ENCODE results near the gene TRPM3.

TRPM3 gene

GRCh38 chr9:70639853-70640814 lies 481.3 kb downstream of the TRPM3 start:
- DNase-seq = peak; percentile 74

GRCh38 chr9:70635790-70636189 lies 485.6 kb downstream of the TRPM3 start:
- no peak for DNase-seq

GRCh38 chr9:70634696-70635095 lies 486.7 kb downstream of the TRPM3 start:
- no peak for DNase-seq

GRCh38 chr9:70630971-70631370 lies 490.4 kb downstream of the TRPM3 start:
- DNase-seq = no peak

GRCh38 chr9:70629080-70629685 lies 492.2 kb downstream of the TRPM3 start:
- peak; percentile 32 for DNase-seq

GRCh38 chr9:70625078-70625477 lies 496.3 kb downstream of the TRPM3 start:
- no peak for DNase-seq

DNA sequence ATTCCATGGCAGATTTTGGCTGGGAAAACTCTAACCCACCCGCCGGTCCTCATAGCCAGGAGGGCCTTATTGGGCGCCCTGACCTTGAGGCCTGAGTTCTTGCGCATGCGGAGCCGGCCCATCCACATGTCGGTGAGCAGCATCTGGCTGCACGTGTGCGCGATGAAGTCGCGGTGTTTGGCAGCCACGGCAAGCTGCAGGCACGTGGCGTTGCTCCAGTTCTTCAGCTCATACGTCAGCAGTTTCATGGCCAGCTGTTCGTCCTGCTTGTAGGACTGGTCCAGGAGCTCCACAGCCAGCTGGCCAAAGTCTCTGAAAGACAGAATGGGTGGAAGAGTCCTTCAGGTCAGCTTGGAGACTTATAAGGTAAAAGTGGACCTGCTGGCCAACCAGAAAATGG lies 502.6 kb downstream of the TRPM3 start:
- no peak for DNase-seq

DNA sequence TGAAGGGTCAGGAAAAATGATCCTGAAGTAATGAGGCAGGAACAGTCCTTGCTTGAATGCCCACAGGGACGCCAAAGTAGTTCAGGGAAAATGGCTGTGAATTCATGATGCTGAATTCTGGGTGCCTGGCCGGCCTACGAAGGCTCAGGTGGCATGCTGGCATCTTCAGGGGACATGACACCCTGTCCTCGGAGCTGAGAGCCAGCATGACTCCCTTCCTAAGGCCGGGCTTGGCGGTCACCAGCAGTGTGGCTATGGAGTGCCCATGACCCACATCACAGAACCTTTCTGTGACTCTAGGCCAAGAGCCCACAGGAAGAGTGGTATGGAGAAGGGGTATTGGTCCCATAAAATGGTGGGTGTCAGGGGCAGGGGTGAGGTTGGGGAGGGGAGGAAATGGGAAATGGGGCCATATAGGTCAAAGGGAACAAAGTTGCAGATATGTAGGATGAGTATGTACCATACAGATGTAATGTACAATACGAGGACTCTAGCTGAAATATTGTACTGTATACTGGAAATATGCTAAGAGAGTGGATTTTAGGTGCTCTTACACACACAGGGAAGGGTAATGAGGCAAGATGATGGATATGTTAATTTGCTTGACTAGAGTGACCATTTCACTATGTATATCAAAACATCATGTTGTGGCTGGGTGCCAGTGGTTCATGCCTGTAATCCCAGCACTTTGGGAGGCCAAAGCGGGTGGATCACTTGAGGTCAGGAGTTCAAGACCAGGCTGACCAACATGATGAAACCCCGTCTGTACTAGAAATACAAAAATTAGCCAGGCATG lies 504.2 kb downstream of the TRPM3 start:
- DNase-seq = no peak

- DNase-seq = peak; percentile 57
Observed at GRCh38 chr9:70616228-70616990, 505.0 kb downstream of the TRPM3 start.

DNA sequence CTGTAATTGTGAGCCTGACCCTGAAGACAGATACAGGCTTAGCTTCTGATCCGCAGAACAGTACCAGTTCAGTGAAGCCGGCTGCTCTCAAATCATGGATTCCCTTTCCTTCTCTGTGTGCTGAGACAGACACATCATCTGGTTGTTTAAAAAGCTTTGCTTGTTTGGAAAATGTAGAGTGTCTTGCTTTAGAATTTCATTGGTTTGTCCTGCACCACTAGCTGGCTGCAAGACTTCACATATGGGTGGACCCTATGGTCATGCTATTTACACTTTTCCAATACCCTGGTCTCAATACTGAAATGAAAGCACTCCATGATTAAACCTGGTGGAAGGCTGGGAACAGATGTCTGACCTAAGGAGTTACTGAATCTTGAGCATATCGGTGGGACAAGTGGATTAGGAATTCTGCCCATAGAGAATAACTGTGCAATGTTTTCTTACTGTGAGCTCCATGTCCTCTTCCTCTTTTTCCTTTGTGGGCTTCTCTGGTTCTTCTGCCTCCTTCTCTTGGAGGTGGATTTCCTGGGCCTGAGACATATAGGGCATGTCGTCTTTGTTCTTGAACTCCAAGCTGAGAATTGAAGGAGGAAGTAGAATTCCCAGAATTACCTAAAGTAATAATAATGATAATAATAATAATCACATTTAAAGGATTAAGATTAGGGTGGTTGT lies 505.8 kb downstream of the TRPM3 start:
- DNase-seq = peak; percentile 91

GRCh38 chr9:70614786-70615463 lies 506.5 kb downstream of the TRPM3 start:
- peak; percentile 91 for DNase-seq

DNA sequence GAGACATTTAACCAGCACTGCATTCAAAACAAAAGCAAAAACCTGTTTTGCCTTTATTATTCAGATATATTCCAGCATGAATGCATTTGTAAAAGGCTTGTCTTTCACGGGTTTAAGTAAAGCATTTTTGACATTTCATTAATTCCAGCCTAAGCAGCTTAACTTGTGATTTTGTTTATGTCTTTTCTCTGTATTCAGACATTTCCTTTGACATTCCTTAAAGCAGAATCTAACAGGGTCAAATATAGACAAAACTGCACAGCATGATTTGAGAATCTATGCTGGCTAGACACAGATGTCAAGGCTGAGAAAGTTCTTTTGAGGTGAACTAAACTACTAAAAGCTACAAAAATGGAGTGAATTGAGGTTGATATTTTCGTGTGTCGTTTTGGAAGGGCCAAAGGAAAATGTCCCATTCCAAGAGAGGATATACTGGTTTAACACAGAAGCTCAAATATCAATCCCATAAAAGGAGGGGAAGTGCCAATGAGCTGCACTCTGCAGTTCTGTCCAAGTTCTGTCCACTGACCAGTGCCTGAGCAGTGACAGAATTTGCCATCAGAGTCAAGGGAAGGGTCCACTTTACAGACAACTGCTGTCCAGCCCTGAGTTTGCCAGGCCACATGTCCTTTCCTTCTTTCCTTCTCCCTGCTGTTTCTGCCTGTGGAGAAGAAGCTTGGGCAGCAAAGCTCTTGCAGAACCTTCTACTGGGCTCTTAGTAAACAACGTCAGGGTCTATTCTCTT lies 508.2 kb downstream of the TRPM3 start:
- DNase-seq = no peak

- no peak for DNase-seq
Observed at GRCh38 chr9:70610287-70610644, 511.2 kb downstream of the TRPM3 start.

DNA sequence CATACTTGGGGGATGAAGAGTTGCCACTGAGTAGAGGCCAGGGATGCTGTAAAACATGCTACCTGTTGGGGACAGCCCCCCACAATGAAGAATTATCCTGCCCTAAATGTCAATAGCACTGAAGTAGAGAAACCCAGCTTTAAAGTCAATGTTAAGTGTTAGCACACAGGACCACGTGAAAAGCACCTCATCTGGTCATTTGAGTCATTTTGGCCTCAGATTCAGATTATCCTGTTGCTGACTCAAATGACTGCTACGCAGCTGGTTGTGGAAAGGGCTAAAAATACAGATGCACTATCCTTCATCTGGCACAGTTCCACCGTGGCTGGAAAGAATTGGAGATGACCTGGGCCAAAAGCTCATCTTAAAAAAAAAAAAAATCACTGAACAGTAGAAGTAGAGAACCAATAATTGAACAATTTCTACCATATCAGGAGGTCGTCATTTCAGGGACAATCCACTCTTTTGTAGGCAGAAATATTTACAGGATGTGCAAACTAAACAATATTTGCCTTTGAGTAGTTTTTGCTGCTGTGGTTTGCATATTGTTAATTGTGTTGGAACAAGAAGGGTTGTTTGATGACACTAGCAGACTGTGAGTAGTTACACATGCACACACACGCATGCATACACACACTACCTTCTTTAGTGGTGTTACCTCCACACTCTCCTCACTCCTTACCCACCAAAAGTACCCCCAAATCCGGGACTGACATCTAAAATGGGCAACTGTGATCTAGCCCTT lies 511.7 kb downstream of the TRPM3 start:
- no peak for DNase-seq

DNA sequence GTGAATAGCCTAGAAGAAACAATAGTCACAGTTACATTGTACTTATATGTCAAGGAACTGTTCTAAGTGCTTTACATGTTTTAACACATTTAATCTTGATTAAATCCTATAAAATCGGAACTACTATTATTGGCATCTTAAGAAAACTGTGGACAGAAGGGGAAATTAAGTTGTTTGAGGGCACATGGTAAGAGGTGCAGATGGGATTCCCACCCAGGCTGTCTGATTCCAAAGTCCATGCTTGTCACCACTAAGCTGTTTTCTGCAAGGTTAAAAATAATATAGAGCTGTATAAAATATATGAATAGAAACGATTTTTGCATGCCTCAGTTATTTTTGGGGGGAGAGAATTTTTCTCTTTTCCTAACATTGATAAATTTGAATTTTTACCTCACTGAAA lies 512.4 kb downstream of the TRPM3 start:
- DNase-seq = no peak

- DNase-seq = no peak
Observed at GRCh38 chr9:70607926-70608325, 513.5 kb downstream of the TRPM3 start.

DNA sequence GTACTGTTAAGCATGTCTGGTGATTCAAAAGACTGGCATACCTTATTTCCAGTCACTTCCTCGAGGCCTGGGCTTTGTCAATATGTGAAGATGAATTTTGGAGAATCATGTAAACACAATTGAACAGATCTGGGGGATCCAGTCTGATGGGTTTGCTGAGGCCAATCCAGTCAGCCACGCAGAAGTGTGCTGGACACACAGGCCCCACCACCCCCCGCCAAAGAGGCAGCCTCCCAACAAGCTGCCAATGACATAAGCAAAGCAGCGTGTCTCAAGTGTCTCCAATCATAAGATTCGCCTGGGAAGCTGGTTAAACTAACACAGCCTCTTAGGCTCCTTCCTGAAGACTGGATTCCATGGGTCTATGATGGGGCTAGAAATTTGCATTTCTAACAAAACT lies 514.1 kb downstream of the TRPM3 start:
- no peak for DNase-seq

DNA sequence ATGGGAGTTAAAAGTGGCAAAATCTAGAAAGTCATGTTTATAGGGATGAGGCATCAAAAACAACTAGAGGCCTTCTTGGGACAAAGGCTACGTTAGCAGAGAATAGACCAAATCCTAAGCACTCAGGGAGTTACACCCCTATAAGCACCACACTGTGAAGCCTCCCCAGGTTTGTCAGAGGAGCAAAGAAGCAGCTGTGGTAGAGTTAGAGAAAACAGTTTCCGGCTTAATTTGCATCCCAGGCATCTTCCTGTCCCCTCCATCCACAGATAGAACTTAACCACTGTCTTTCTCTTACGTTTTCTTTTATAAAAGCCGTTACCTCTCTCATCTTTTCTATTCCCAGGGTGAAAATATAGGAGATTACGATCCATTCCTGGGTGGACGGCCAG lies 518.4 kb downstream of the TRPM3 start:
- DNase-seq = no peak

GRCh38 chr9:70602321-70603019 lies 519.0 kb downstream of the TRPM3 start:
- peak; percentile 86 for DNase-seq
